Gastrocnemius medialis (tissue), 4 donors: Measurements from ENCODE around the gene DIPK1B.

Source experiments
- CTCF ChIP-seq, 5 experiments: fragments of 450-650 bp in 3 of 5; fragments of 200-600 bp in 2 of 5; sonication (generic) in 2 of 5; IDR thresholded peaks in 4 of 5; conservative IDR thresholded peaks in 1 of 5; 1 replicate in 4 of 5; 2 replicates in 1 of 5; pipeline ENCODE4 v1.5.1; 2016 to 2019; ENCODE audit warnings: antibody characterized with exemption in 5 of 5, mild to moderate bottlenecking in 3 of 5, moderate library complexity in 3 of 5
- POLR2A ChIP-seq, 2 donors: fragments of 450-650 bp; IDR thresholded peaks; one replicate each; pipeline ENCODE4 v1.6.1; 2017; ENCODE audit warnings: antibody characterized with exemption in 2 of 2, mild to moderate bottlenecking in 2 of 2, moderate library complexity in 2 of 2

GRCh38 chr9:136745389-136746154, 33.2 kb downstream of the DIPK1B start:
- no peak for TF ChIP-seq CTCF (IDR thresholded peaks at IDR 0.05 in 4 of 5, conservative IDR thresholded peaks at IDR 0.05 in 1 of 5)
- TF ChIP-seq POLR2A (IDR thresholded peaks at IDR 0.05), result no peak
